Neural cell (in vitro differentiated cells): ENCODE measurements around the gene CHD6. TPM values are rescaled to one million over a fixed set of nuclear protein-coding genes. Genes with fewer than 3 reads are reported as not detected.

ENCODE experiments used
- H2AFZ ChIP-seq: fragments of 200-600, 300-800 bp; sonication (generic), shearing (Covaris generic); 2 replicates; pipeline ENCODE4 v1.6.0; 2014; ENCODE audit warnings: low read depth, mild to moderate bottlenecking, antibody characterized with exemption, low read length, moderate library complexity
- H3F3A ChIP-seq: fragments of 200-600 bp; shearing (Covaris generic); 2 replicates; pipeline ENCODE4 v1.6.1; 2016; ENCODE audit warnings: mild to moderate bottlenecking, moderate library complexity, mixed read lengths, antibody characterized with exemption, low read length; ENCODE audit not compliant: insufficient read depth, poor library complexity, severe bottlenecking
- H3K27ac ChIP-seq: fragments of 200-600, 300-800 bp; sonication (generic), shearing (Covaris generic); 2 replicates; pipeline ENCODE4 v1.5.1; 2014; ENCODE audit warnings: mild to moderate bottlenecking, low read length, moderate library complexity
- H3K27me3 ChIP-seq: fragments of 300-800, 200-600 bp; sonication (generic), shearing (Covaris generic); 2 replicates; pipeline ENCODE4 v1.6.0; 2014; ENCODE audit warnings: mild to moderate bottlenecking, low read depth, low read length, moderate library complexity; ENCODE audit not compliant: insufficient read depth
- H3K36me3 ChIP-seq: fragments of 300-800, 200-600 bp; sonication (generic), shearing (Covaris generic); 2 replicates; pipeline ENCODE4 v1.5.1; 2014; ENCODE audit warnings: mild to moderate bottlenecking, antibody characterized with exemption, low read length, moderate library complexity; ENCODE audit not compliant: insufficient read depth
- H3K4me2 ChIP-seq: fragments of 300-800, 200-600 bp; sonication (generic), shearing (Covaris generic); 2 replicates; pipeline ENCODE4 v1.6.0; 2014; ENCODE audit warnings: mild to moderate bottlenecking, low read length
- H3K4me3 ChIP-seq: fragments of 300-800, 200-600 bp; sonication (generic), shearing (Covaris generic); 2 replicates; pipeline ENCODE4 v1.5.1; 2014; ENCODE audit warnings: mild to moderate bottlenecking, low read length, moderate library complexity
- H3K79me2 ChIP-seq: fragments of 200-600 bp; shearing (Covaris generic); replicated peaks from 2 replicates; pipeline ENCODE4 v1.6.0; 2014; ENCODE audit warnings: mild to moderate bottlenecking, low read length, moderate library complexity; ENCODE audit not compliant: insufficient read depth
- H3K9ac ChIP-seq: fragments of 300-800, 200-600 bp; sonication (generic), shearing (Covaris generic); 2 replicates; pipeline ENCODE4 v1.6.1; 2016; ENCODE audit warnings: mild to moderate bottlenecking, low read length, mixed read lengths
- H3K9me2 ChIP-seq: fragments of 200-600 bp; shearing (Covaris generic); 2 replicates; pipeline ENCODE4 v1.6.1; 2016; ENCODE audit warnings: mild to moderate bottlenecking, low read length, mixed read lengths; ENCODE audit not compliant: insufficient read depth
- H3K9me3 ChIP-seq: fragments of 200-600, 300-800 bp; sonication (generic), shearing (Covaris generic); 2 replicates; pipeline ENCODE4 v1.6.1; 2016; ENCODE audit warnings: mild to moderate bottlenecking, mixed run types, low read length, moderate library complexity, mixed read lengths
- H4K20me1 ChIP-seq: fragments of 200-600 bp; shearing (Covaris generic); 2 replicates; pipeline ENCODE4 v1.6.1; 2016; ENCODE audit warnings: mild to moderate bottlenecking, mixed run types; ENCODE audit not compliant: insufficient read depth
- EP300 ChIP-seq: fragments of 450-650 bp; conservative IDR thresholded peaks from 2 replicates; pipeline ENCODE4 v1.6.1; 2014; ENCODE audit warnings: antibody characterized with exemption, mild to moderate bottlenecking, moderate library complexity; ENCODE audit not compliant: poor library complexity, severe bottlenecking
- EZH2 ChIP-seq: fragments of 200-600, 300-800 bp; shearing (Covaris generic), sonication (generic); IDR thresholded peaks from 2 replicates; pipeline ENCODE4 v1.6.1; 2014; ENCODE audit warnings: antibody characterized with exemption, low read length, borderline replicate concordance, mild to moderate bottlenecking; ENCODE audit not compliant: insufficient read depth, poor library complexity, severe bottlenecking
- MXI1 ChIP-seq: fragments of 450-650 bp; conservative IDR thresholded peaks from 2 replicates; pipeline ENCODE4 v1.6.1; 2014; ENCODE audit warnings: antibody characterized with exemption, mild to moderate bottlenecking; ENCODE audit not compliant: poor library complexity, severe bottlenecking
- POLR2AphosphoS5 ChIP-seq: IDR thresholded peaks from 2 replicates; pipeline ENCODE4 v1.6.1; 2012
- RAD21 ChIP-seq: fragments of 450-650 bp; conservative IDR thresholded peaks from 2 replicates; pipeline ENCODE4 v1.6.1; 2014; ENCODE audit warnings: antibody characterized with exemption, mild to moderate bottlenecking, moderate library complexity
- REST ChIP-seq: IDR thresholded peaks from 2 replicates; pipeline ENCODE4 v1.6.1; 2012; ENCODE audit warnings: borderline replicate concordance
- SMC3 ChIP-seq: fragments of 450-650 bp; conservative IDR thresholded peaks from 2 replicates; pipeline ENCODE4 v1.6.1; 2014; ENCODE audit warnings: antibody characterized with exemption, mild to moderate bottlenecking, moderate library complexity; ENCODE audit not compliant: poor library complexity
- TAF1 ChIP-seq: IDR thresholded peaks from 2 replicates; pipeline ENCODE4 v1.6.1; 2012; ENCODE audit warnings: low read depth
- polyA plus RNA-seq: library from polyadenylated mRNA; depleted of rRNA; stranded (reverse); fragments of >200 nt; gene quantifications from 2 replicates; pipeline ENCODE4 v1.2.3, GENCODE V29; 2014
- TF ChIP-seq, protein P1 (sequence below): fragments of 450-650 bp; IDR thresholded peaks from 2 replicates; pipeline ENCODE4 v1.5.1; 2014; ENCODE audit warnings: antibody characterized with exemption, mild to moderate bottlenecking, moderate library complexity; ENCODE audit not compliant: poor library complexity, severe bottlenecking

CHD6 gene
- polyA plus RNA-seq, 1 donor from 2014 or later, result 22.9 TPM

DNA sequence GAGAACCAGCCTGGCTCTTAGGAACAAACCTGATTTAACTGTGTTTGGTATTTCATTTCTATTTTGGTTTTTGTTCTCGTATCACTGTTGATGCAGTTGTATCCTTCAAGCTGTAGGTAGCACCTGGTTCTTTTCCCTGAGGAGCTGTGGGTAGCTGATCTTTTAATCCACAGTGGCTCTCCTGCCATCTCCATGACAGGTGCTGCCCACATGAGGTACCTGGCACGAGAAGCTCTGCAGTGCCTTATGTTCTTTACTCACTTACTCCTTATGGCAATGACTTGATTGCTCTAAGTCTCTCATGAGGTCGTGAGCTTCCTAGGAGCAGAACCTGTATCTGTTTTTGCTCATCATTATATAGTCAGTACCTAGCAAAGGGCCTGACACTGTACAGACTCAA, 177.3 kb downstream of the CHD6 start:
- no peak for TF ChIP-seq EP300
- TF ChIP-seq POLR2AphosphoS5, result no peak
- TF ChIP-seq TAF1, result no peak
- TF ChIP-seq REST, result no peak
- TF ChIP-seq SMC3, result no peak
- no peak for TF ChIP-seq MXI1
- no peak for TF ChIP-seq RAD21
- TF ChIP-seq, protein P1, sequence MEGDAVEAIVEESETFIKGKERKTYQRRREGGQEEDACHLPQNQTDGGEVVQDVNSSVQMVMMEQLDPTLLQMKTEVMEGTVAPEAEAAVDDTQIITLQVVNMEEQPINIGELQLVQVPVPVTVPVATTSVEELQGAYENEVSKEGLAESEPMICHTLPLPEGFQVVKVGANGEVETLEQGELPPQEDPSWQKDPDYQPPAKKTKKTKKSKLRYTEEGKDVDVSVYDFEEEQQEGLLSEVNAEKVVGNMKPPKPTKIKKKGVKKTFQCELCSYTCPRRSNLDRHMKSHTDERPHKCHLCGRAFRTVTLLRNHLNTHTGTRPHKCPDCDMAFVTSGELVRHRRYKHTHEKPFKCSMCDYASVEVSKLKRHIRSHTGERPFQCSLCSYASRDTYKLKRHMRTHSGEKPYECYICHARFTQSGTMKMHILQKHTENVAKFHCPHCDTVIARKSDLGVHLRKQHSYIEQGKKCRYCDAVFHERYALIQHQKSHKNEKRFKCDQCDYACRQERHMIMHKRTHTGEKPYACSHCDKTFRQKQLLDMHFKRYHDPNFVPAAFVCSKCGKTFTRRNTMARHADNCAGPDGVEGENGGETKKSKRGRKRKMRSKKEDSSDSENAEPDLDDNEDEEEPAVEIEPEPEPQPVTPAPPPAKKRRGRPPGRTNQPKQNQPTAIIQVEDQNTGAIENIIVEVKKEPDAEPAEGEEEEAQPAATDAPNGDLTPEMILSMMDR, result no peak
- no peak for TF ChIP-seq EZH2
- H3K4me3 ChIP-seq, result no peak overlapping the region
- no peak overlapping the region for H3K27ac ChIP-seq

DNA sequence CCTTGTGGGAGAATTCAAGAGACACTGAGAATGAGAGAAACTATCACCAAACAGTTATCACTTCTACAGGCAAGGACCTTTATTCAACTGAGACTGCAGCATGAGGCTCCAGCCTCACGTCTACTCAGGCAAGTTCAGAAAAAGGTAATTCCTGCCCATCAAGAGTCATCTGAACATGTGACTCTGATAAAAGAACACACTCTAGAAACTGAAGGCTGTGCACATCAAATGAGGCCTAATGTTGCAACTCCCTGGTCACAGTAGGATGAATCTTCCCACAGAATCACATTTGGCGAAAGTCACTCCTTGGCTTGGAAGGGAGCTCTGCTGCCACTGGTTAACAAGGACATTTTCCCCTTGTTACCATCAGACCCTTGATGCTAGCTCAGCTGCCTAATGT, 180.3 kb downstream of the CHD6 start:
- Histone ChIP-seq H3K9me3 (no peaks in the 10 kb centered on the region), H3K4me3 (no peak overlapping the region), H3K27ac (no peak overlapping the region), H3K4me2 (no peak overlapping the region), H4K20me1 (no peaks in the 10 kb centered on the region), H3K36me3 (peaks cover 7% of the 10 kb centered on the region), H3K27me3 (no peaks in the 10 kb centered on the region), H3K9ac (no peak overlapping the region), H3K79me2 (no peaks in the 10 kb centered on the region), H3K9me2 (no peaks in the 10 kb centered on the region), H2AFZ (no peak overlapping the region), H3F3A (no peaks in the 10 kb centered on the region)
- TF ChIP-seq RAD21 (no peak), EP300 (no peak), REST (no peak), TAF1 (no peak), POLR2AphosphoS5 (no peak), EZH2 (no peak), SMC3 (no peak)
- TF ChIP-seq, protein P1, result no peak

More for the DNA sequence above, 177.3 kb downstream of the CHD6 start:
- Histone ChIP-seq H3K9ac (no peak overlapping the region), H3K9me3 (no peaks in the 10 kb centered on the region), H3K9me2 (no peaks in the 10 kb centered on the region), H3K36me3 (peaks cover 8% of the 10 kb centered on the region), H3K27me3 (no peaks in the 10 kb centered on the region), H3K79me2 (no peaks in the 10 kb centered on the region), H2AFZ (no peak overlapping the region), H3F3A (no peaks in the 10 kb centered on the region), H4K20me1 (no peaks in the 10 kb centered on the region), H3K4me2 (no peak overlapping the region)
